Neural progenitor cell (in vitro differentiated cells): Measurements from ENCODE around the gene TOMM40L.

Experiments
- CTCF ChIP-seq: fragments of 200-600 bp; sonication (generic); IDR thresholded peaks from 2 replicates; pipeline ENCODE4 v1.5.1; 2017; ENCODE audit warnings: antibody characterized with exemption, mild to moderate bottlenecking
- EZH2 ChIP-seq: fragments of 200-600 bp; sonication (generic); IDR thresholded peaks from 2 replicates; pipeline ENCODE4 v1.6.1; 2017; ENCODE audit warnings: antibody characterized with exemption, mild to moderate bottlenecking, moderate library complexity
- EZH2phosphoT487 ChIP-seq: fragments of 200-600 bp; sonication (generic); IDR thresholded peaks from 2 replicates; pipeline ENCODE4 v1.6.1; 2017; ENCODE audit warnings: antibody characterized with exemption

DNA sequence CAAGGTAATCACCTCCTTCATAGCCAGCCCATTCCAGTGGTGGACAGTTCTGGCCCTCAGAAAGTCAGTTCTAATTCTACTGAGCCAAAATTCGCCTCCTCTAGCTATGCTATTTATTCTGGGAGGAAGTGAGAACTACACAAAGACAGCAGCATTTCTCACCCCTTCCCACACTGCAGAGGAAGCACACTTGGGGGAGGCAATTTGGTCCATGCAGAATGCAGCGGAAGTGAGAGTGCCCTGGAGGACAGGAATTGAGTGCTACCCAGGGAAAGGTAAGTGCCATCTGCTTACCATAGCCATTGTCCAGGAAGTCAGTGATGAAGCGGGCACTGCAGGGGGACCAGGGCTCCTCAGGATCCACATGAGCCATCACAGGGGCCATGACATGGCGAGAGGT lies 30.7 kb upstream of the TOMM40L start:
- TF ChIP-seq CTCF, result no peak
- TF ChIP-seq EZH2, result no peak
- TF ChIP-seq EZH2phosphoT487, result no peak
